HL-60 (cell line): ENCODE measurements around the gene CFTR.

Experiments used
- CTCF ChIP-seq: IDR thresholded peaks from one replicate; pipeline ENCODE4 v1.5.1; 2011; ENCODE audit warnings: low read length, control low read depth, inconsistent platforms; ENCODE audit not compliant: insufficient read depth
- POLR2AphosphoS5 ChIP-seq: IDR thresholded peaks from 2 replicates; pipeline ENCODE4 v1.6.1; 2012; ENCODE audit warnings: low read depth

- TF ChIP-seq CTCF (no peak), POLR2AphosphoS5 (no peak)
Measured at GRCh38 chr7:117605712-117606111, 125.9 kb downstream of the CFTR start.
